Measurements from ENCODE around the gene GATAD1. TPM values are rescaled to one million over a fixed set of nuclear protein-coding genes. Genes with fewer than 3 reads are reported as not detected.

GATAD1 gene
- total and polyA plus RNA-seq, 2 of the 13 experiments (the other 11 are each of a cell fraction or from before 2014, with no cell fraction given) = 20.6 to 42.1 TPM

GRCh38 chr7:92496876-92497275, 49.6 kb downstream of the GATAD1 start (continued):
- no peak for TF ChIP-seq ZBTB43 (CRISPR knock-in tag; conservative IDR thresholded peaks at IDR 0.05)

- no peak for DNase-seq (ENCODE audit: low spot score)
- POLR2A ChIA-PET = interaction anchor here (1.1 kb wide), 1 partner anchor 30 kb away, joined by 4 read pairs; the partner anchor contains the start of genes PEX1 and RBM48
- CTCF ChIA-PET (ENCODE audit: low intra/inter-chr PET ratio, low total read pairs) = no interaction called here
- no peak overlapping the region for H3K4me2 ChIP-seq (ENCODE audit: low read depth, low read length)
- peaks cover 4 to 24% of the 10 kb centered on the region in 2 experiments; a peak in 4 of 5 replicates for H3K36me3 ChIP-seq (replicated peaks in 1 of 2; ENCODE audit: control insufficient read depth in 1 of 2, insufficient read depth in 2 of 2, low read length in 2 of 2)
- no peaks in the 10 kb centered on the region for H3K4me1 ChIP-seq (ENCODE audit: insufficient read depth, low read length)
- intact Hi-C loops (cut with micrococcal nuclease; ENCODE audit: unreplicated experiment) = no loop called here
- no peaks in the 10 kb centered on the region for H3K27me3 ChIP-seq (ENCODE audit: control insufficient read depth in 1 of 2, insufficient read depth in 2 of 2, low read length in 2 of 2)
- FAIRE-seq = no peak
- TF ChIP-seq FOSL1 (CRISPR knock-in tag; IDR thresholded peaks at IDR 0.05; ENCODE audit: borderline replicate concordance) = no peak
- no peak for TF ChIP-seq ZMYM3 (CRISPR knock-in tag; IDR thresholded peaks at IDR 0.05)
- TF ChIP-seq, protein P1, sequence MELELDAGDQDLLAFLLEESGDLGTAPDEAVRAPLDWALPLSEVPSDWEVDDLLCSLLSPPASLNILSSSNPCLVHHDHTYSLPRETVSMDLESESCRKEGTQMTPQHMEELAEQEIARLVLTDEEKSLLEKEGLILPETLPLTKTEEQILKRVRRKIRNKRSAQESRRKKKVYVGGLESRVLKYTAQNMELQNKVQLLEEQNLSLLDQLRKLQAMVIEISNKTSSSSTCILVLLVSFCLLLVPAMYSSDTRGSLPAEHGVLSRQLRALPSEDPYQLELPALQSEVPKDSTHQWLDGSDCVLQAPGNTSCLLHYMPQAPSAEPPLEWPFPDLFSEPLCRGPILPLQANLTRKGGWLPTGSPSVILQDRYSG (CRISPR knock-in tag; IDR thresholded peaks at IDR 0.05) = no peak
- no peak for TF ChIP-seq CHCHD3 (CRISPR knock-in tag; IDR thresholded peaks at IDR 0.05)
- no peak for TF ChIP-seq ZNF709 (CRISPR knock-in tag; IDR thresholded peaks at IDR 0.05)
- no peak overlapping the region for H3K27ac ChIP-seq (ENCODE audit: extremely low read length, insufficient read depth, low read length)
- no peak overlapping the region for H3K9ac ChIP-seq (ENCODE audit: insufficient read depth, low read depth, low read length)
- H3K9me3 ChIP-seq (ENCODE audit: low read length) = no peaks in the 10 kb centered on the region
- in situ Hi-C loops (cut with HindIII; ENCODE audit: extremely low pct_ligation_motif_present, low pct_unique_long_range_greater_than_20kb) = no loop called here
- H4K20me1 ChIP-seq (ENCODE audit: insufficient read depth, low read length) = no peaks in the 10 kb centered on the region
- BruUV-seq (replicated peaks) = no TSS peak
- ATAC-seq = no peak
- H3K79me2 ChIP-seq (ENCODE audit: insufficient read depth, low read length) = no peaks in the 10 kb centered on the region
- H2AFZ ChIP-seq (ENCODE audit: low read length) = no peak overlapping the region
- 84% methylated on average over 2 of the region's 2 CpGs for WGBS (ENCODE audit: low lambda C conversion rate)
- no peak overlapping the region for H3K4me3 ChIP-seq (replicated peaks in 1 of 3; ENCODE audit: insufficient read depth in 1 of 3, low read depth in 2 of 3, low read length in 3 of 3)
These were observed 51.3 kb downstream of the GATAD1 start for GRCh38 chr7:92498557-92498956.
